Fibroblast of mammary gland (primary cell): ENCODE results near the gene VTI1A.

ENCODE experiments used
- DNase-seq: peaks from one replicate; pipeline ENCODE4 v3.0.0-alpha.2; 2010; ENCODE audit warnings: low read depth
- H3K4me3 ChIP-seq: 2 replicates; pipeline ENCODE4 v1.5.1; 2011; ENCODE audit warnings: low read depth, mild to moderate bottlenecking, low read length, moderate library complexity; ENCODE audit not compliant: control insufficient read depth
- CTCF ChIP-seq: conservative IDR thresholded peaks from 2 replicates; pipeline ENCODE4 v1.5.1; 2011; ENCODE audit warnings: low read depth, low read length, inconsistent platforms; ENCODE audit not compliant: control insufficient read depth, insufficient read depth

The VTI1A gene

GRCh38 chr10:112502536-112502935, 55.5 kb downstream of the VTI1A start:
- H3K4me3 ChIP-seq, result no peak overlapping the region
- no peak for TF ChIP-seq CTCF
- no peak for DNase-seq

GRCh38 chr10:112503643-112504042, 56.6 kb downstream of the VTI1A start:
- TF ChIP-seq CTCF, result no peak
- no peak overlapping the region for H3K4me3 ChIP-seq

DNA sequence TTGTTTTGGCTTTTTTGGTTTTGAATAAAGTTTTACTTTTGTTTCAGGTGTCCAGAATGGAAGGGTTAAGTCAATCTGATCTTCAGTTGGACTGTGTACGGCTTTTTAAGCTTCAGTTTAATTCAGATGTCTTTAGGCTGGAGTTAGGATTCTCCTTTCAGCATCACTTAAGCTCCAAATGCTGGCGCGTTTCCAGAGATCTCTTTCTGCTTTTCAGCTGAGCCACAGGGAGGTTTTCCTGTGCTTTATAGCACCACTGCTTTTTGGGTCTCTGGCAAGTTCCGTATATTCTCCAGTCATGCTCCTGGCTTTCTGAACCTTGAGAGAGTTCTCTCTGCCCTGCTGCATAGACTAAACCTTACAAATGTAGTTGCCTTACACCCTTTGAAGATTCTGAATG, 60.0 kb downstream of the VTI1A start:
- no peak for DNase-seq
- TF ChIP-seq CTCF, result no peak
- H3K4me3 ChIP-seq, result no peak overlapping the region

More at GRCh38 chr10:112503643-112504042, 56.6 kb downstream of the VTI1A start:
- DNase-seq, result no peak

- no peak for DNase-seq
- TF ChIP-seq CTCF, result no peak
- H3K4me3 ChIP-seq, result no peak overlapping the region
These were observed 61.0 kb downstream of the VTI1A start for GRCh38 chr10:112507988-112508387.

GRCh38 chr10:112509558-112510291, 62.7 kb downstream of the VTI1A start:
- no peak for TF ChIP-seq CTCF
- no peak overlapping the region for H3K4me3 ChIP-seq
- no peak for DNase-seq

- TF ChIP-seq CTCF, result no peak
- H3K4me3 ChIP-seq, result no peak overlapping the region
- DNase-seq, result no peak
These were observed 63.4 kb downstream of the VTI1A start for GRCh38 chr10:112510384-112510783.
